Lower leg skin (tissue), 3 donors: ENCODE measurements around the gene IL31.

Experiments
- POLR2A ChIP-seq, 2 donors: fragments of 450-650 bp; IDR thresholded peaks; one replicate each; pipeline ENCODE4 v1.6.1; 2016 to 2017; ENCODE audit warnings: antibody characterized with exemption in 2 of 2, mild to moderate bottlenecking in 1 of 2, moderate library complexity in 1 of 2
- TF ChIP-seq, protein P1 (sequence below), 3 donors: fragments of 450-650 bp; IDR thresholded peaks; one replicate each; pipeline ENCODE4 v1.5.1; 2016; ENCODE audit warnings: antibody characterized with exemption in 3 of 3, mild to moderate bottlenecking in 3 of 3, moderate library complexity in 2 of 3

DNA sequence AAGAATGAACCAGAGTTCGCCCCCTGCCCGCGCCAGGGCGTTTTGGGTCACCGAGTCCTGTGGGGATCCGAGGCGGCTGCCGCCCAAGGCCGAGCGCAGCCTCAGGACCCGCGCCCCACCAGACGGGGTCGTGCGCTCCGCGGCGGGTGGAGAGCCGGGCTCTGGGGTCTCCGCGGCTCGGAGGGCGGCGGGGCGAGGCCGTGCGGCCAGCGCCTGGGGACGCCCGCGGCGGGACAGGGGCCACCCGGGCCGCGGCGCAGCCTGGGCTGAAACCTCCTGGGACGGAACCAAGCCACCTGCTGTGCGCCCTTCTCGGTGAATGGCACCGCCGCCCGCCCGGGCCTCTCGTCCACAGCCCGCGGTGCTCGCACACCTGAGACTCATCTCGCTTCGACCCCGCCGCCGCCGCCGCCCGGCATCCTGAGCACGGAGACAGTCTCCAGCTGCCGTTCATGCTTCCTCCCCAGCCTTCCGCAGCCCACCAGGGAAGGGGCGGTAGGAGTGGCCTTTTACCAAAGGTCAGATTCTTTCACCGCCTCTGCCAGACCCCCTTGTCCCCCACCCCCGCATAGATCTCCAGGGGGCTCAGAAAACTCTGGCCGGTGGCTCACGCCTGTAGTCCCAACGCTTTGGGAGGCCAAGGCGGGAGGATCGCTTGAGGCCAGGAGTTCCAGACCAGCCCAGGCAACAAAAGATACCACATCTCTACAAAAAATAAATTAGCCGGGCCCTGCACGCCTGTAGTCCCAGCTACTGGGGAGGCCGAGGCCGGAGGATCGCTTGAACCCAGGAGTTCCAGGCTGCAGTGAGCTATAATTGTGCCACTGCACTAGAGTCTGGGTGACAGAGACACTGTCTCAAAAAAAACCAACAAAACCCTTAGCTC lies 30.4 kb upstream of the IL31 start:
- TF ChIP-seq, protein P1, sequence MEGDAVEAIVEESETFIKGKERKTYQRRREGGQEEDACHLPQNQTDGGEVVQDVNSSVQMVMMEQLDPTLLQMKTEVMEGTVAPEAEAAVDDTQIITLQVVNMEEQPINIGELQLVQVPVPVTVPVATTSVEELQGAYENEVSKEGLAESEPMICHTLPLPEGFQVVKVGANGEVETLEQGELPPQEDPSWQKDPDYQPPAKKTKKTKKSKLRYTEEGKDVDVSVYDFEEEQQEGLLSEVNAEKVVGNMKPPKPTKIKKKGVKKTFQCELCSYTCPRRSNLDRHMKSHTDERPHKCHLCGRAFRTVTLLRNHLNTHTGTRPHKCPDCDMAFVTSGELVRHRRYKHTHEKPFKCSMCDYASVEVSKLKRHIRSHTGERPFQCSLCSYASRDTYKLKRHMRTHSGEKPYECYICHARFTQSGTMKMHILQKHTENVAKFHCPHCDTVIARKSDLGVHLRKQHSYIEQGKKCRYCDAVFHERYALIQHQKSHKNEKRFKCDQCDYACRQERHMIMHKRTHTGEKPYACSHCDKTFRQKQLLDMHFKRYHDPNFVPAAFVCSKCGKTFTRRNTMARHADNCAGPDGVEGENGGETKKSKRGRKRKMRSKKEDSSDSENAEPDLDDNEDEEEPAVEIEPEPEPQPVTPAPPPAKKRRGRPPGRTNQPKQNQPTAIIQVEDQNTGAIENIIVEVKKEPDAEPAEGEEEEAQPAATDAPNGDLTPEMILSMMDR (IDR thresholded peaks at IDR 0.05) = no peak
- no peak for TF ChIP-seq POLR2A (IDR thresholded peaks at IDR 0.05)
